Measurements from ENCODE around the gene P2RX4.

DNA sequence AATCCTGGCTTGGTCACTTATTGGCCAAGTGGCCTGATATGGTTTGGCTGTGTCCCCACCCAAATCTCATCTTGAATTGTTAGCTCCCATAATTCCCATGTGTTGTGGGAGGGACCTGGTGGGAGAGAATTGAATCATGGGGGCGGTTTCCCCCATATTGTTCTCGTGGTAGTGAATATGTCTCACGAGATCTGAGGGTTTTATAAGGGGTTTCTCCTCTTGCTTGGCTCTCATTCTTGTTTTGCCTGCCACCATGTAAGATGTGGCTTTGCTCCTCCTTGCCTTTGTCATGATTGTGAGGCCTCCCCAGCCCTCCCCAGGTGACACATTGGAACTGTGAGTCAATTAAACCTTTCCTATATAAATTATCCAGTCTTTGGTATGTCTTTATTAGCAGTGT, 18.8 kb upstream of the P2RX4 start:
- TF ChIP-seq EZH2phosphoT487 (IDR thresholded peaks at IDR 0.05; ENCODE audit: low read length) (no peak), EZH2 (optimal IDR thresholded peaks at IDR 0.05; ENCODE audit: low read depth, low read length) (no peak)
- TF ChIP-seq, protein P1, sequence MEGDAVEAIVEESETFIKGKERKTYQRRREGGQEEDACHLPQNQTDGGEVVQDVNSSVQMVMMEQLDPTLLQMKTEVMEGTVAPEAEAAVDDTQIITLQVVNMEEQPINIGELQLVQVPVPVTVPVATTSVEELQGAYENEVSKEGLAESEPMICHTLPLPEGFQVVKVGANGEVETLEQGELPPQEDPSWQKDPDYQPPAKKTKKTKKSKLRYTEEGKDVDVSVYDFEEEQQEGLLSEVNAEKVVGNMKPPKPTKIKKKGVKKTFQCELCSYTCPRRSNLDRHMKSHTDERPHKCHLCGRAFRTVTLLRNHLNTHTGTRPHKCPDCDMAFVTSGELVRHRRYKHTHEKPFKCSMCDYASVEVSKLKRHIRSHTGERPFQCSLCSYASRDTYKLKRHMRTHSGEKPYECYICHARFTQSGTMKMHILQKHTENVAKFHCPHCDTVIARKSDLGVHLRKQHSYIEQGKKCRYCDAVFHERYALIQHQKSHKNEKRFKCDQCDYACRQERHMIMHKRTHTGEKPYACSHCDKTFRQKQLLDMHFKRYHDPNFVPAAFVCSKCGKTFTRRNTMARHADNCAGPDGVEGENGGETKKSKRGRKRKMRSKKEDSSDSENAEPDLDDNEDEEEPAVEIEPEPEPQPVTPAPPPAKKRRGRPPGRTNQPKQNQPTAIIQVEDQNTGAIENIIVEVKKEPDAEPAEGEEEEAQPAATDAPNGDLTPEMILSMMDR (IDR thresholded peaks at IDR 0.05; ENCODE audit: low read length) = no peak
